GM19438 (cell line): ENCODE data around the gene AKT1S1.
A peak's percentile ranks its signal among the peaks of the same experiment; 100 is the strongest.
"Not testable (repeated sequence)": the region's sequence is repeated elsewhere in the genome, so short reads cannot be mapped to it uniquely, and the experiment has no call there.

Experiments
- ATAC-seq: cut with Tn5 transposase; IDR thresholded peaks from one replicate; pipeline ENCODE4 v1.9.1; 2021; ENCODE audit warnings: low read depth; ENCODE audit not compliant: unreplicated experiment

AKT1S1 gene

DNA sequence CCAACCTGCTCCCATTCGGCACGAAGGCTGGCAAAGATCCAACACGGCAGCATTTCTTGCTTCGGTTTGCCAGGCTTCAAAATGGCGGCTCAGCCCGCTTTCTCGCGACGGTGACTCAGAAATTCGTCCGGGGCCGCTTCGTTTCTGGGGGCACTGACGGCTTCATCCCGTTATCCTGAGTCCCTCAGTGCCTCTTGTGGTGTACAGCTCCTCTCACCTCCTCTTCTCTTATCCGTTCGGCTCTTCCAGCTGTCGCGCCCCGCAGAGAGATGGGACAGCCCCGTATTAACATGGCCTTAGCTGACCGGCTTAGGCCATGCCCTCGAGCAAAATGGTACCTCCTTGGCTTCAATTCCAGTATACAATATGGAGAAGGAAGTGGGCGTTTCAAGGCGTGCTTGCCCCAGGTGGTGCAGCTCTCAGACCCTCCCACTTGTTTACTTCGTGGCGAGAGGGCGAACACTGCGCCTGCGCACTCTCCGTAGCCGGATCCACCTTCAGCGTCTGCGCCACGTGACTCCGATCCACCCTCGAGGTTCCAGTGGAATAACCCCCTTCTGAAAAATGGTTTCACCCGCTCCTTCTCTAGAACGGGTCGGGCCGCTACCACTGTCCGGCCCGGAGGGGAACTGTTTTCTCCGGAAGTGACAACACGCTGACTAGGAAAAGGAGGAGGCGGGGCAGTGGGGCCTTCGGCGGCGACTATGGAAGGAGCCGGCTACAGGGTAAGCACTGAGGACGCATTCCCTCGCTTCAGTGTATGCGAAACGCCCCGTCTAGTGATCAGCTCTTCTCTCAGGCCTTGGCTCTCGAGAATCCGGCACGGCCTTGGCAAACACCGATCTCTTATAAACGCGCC is at the start of gene AKT1S1, which contains the start of gene TBC1D17:
Gene AKT1S1 (minus strand): TSS at position 336 of the 859 bp plus-strand sequence. CDS start 4,060 bp downstream, outside the sequence.
Gene TBC1D17 (plus strand): TSS at position 683 of the 859 bp plus-strand sequence. CDS start 22 bp downstream, at position 705.
- peak; percentile 55 for ATAC-seq

GRCh38 chr19:49926515-49926914 is 49.4 kb upstream of the AKT1S1 start:
- ATAC-seq = no peak

DNA sequence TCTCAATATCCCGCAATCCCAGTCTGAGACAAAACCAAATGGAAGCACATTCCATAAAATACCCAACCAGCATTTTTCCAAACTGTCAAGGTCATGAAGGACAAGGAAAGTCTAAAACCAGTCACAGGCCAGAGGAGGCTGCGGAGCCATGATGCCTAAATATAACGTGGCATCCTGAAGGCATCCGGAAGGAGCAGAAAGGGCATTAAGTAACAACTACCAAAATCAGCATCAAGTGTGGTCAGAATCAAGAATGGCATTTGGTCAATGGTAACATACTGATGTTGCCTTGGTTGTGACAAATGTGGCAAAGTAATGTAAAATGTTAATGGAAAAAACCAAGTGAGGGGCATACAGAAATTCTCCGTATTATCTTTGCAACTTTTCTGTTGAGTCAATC is 48.3 kb upstream of the AKT1S1 start:
- ATAC-seq = no peak

- not testable (repeated sequence) for ATAC-seq
These were observed 47.7 kb upstream of the AKT1S1 start for GRCh38 chr19:49924881-49925210.

DNA sequence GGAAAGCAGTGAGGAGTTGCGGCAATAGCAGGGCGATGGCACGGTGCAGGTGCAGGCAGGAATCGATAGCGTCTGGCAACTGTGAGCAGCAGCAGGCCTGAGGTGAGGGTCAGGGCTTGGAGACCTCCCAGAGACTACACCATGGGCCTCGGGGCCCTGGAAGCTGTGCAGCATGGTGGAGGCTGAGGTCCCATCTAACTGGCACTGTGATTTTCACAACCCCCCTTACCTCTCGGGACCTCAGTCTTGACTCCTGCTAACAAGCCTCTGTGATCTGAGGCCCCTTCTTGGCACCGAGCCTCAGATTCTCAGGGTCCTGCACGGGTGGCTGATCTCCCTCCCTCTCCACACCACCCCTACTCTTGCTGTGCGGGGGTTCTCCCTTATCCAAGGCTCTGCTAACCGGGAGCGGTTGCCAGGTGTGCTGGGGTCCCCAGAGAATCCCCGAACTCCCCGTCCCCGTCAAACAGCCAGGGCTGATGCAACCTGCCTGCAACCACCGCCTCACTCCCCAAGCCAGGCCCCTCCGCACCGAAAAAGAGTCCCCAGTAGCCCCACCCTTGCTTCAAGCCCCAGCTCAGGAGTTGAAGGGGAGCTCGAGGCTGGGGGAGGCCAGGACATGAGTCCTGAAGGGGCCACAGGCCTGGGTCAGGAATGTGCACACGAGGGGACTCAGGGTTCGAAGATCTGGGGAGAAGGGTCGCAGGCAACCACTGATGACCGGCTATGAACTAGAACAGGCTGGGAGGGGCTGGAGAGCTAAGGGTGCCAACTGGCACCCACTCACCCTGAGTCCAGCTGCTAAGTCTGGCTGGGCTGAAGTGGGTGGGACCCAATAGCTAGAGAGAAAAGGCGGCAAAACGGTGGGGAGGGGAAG is 47.1 kb upstream of the AKT1S1 start:
- no peak for ATAC-seq

DNA sequence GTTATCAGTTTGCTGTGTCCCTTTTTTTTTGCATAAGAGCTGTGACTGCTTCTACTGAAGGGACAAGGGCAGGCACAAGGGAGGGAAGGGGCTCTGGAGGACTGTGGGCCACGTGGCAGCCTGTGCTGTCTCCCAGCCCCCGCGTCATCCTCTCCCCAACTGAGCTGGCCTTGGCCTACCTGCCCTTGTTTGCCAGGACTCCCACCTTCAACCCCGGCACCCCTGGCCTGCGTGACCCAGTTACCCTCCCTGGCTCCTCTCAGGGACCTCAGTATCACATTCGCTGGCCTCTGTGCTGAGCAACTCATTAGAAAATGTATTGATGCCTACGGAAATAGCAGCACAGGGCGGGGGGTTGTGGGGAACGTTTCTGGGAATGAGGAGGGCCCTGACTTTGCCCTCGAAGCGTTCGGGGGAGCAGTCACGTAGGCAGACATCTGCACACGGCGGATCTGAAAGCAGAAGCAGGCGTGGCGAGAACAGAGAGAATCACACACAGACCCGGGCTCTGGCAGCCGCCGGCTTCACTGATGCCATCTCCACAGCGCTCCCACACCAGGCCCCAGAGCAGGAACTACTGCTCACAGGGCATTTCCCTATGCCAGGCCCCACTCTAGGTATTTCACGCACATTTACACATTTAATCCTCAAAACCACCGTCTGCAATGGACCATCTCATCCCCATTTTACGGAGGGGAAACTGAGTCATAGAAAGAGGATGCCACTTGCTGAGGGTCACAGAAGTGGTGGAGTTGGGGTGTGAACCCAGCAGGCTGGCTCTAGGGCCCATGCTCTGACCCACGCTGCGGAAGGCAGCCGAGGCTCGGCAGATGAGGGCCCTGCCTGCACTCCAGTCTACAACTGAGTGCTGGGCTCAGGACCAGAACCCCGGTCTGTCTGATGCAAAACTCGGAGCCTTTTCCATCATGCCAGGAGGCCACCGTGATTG is 46.2 kb upstream of the AKT1S1 start:
- no peak for ATAC-seq

DNA sequence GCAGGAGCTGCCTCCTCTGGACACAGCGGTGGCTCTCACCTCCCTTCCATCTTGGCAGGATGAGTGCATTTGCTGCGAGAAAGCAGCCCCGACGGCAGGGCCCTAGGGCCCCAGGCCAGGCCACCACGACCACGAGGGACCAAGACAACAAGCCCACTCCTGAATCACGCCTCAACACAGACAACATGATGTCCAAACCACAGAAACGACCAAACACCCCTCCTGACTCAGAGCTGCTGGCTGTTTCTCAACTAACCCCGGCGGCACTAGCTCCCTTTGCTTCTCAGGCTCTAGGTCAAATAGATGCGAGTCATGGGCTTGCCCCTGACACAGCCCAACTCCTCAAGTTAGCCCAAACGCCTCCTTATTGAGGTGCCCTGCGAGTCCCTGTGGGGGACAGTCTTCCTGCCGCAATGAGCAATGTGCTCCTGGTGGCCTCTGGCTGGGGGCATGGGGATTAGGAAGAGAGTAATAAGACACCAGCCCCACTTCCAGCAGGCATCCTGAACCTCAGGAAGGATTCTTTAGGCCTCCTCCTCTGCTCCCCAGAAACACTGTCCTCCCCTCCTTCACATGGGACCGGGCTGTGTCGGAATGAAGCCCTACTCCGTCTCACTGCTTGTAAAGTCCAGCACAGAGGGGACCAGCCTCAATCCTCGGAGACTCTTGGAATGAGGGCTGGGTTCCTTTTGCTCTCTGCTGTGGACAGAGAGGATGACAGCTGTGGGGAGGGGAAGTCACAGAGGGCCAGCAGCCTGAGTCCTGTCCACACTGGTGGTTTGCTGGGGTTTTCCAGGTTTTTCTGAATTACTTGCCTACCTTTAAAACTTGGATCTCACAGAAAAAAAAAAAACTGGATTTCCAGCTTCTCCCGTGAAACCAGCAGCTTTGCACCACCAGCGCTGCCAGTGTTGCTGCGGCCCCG is 45.0 kb upstream of the AKT1S1 start:
- ATAC-seq = no peak

GRCh38 chr19:49920624-49921363 is 43.6 kb upstream of the AKT1S1 start:
- ATAC-seq = no peak

GRCh38 chr19:49918089-49918488 is 40.9 kb upstream of the AKT1S1 start:
- no peak for ATAC-seq

DNA sequence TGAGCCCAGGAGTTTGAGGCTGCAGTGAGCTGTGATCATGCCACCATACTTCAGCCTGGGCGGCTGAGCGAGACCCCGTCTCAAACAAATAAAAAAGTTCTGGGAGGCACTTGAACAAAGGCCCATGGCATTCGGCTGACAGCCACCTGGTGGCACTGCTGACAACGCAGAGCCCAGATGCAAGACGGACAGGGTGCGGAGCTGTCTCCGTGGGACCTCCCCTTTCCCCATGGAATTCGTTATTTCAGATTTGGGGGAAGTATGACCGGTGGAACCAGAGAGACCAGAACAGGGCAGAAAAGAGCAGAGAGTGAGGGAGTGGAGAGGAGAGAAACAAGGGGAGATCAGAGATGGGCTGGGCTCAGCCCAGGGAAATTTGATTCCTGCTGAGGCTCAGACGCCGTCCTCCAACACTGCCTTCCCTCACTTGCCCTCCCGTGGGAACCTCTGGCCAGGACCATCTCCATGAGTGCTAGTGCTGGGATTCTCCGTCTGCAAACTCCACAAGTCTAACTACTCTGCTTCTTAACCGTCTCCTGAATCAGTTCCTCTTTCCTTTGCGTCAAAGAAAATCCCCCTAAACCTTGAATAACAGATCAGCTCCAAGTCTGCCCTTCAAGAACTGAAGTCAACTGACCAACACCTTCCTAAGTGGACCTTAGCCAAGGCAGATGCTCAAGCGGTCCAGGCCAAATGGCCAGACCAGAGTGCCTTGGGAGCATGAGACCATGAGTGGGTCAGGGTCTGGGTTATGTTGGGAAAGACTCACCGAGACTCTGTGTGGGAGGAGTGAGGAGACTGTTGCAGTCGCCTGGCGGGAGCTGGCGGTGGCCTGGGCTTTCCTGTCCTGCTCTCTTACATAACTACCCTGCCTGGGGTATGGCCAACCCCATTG is 39.9 kb upstream of the AKT1S1 start:
- ATAC-seq = no peak

DNA sequence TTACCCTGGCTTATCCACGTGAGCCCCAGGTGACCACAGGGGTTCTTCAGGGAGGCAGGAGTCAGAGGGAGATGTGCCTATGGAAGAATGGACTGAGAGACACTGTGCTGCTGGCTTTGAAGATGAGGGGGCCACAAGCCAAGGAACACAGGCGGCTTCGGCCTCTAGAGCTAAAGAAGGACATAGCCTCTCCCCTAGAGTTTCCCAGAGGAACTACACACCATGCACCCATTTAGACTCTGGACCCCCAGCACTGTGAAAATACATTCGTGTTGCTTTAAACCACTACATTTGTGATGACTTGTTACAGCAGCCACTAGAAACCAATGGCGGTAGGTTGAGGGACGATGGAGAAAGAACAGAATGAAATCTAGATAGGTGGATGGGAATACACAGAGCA is 38.1 kb upstream of the AKT1S1 start:
- ATAC-seq = no peak

GRCh38 chr19:49913720-49914119 is 36.6 kb upstream of the AKT1S1 start:
- ATAC-seq = no peak

GRCh38 chr19:49912965-49913685 is 36.0 kb upstream of the AKT1S1 start:
- ATAC-seq = no peak

DNA sequence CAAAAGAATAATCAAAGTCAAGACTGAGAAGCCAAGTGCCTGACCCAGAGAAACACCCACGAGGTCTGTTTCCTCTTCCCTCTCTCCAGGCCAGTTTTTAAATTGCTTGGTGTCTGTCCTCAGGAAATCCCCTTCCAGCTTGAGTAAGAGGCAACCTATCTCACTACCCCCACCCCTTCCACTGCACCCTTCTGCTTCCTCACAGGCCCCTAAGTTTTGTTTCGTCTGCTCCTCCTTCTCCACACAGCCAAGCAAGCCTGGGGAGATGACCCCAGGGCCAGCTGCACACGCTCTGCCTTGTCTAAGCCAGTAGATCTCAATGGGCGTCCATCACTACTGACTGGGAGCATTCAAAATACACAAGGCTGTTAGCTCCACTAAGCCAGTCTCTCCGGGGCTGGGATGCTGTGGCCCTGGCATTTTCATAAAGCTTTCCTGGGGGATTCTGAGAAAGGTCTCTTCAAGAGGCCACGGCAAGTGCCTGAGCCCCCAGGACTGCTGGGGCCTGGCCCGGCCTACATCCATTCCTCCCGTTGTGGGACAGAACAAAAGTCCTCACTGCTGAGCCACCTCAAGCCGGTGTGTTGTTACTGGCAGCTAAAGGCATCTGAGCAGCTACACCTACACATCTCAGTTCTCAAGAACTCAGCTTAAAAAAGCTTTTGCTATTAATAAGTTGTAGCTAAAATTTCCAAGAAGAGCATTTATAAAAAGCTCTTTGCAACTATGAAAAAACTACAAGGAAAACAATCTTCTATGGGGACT is 34.4 kb upstream of the AKT1S1 start:
- no peak for ATAC-seq

GRCh38 chr19:49910179-49910578 is 33.0 kb upstream of the AKT1S1 start:
- no peak for ATAC-seq
